GM18519 (cell line): ENCODE data around the gene LSAMP.

Experiments used
- ATAC-seq: cut with Tn5 transposase; IDR thresholded peaks from one replicate; pipeline ENCODE4 v1.9.1; 2021; ENCODE audit warnings: mild to moderate bottlenecking, moderate library complexity; ENCODE audit not compliant: unreplicated experiment, low FRiP score

The LSAMP gene

DNA sequence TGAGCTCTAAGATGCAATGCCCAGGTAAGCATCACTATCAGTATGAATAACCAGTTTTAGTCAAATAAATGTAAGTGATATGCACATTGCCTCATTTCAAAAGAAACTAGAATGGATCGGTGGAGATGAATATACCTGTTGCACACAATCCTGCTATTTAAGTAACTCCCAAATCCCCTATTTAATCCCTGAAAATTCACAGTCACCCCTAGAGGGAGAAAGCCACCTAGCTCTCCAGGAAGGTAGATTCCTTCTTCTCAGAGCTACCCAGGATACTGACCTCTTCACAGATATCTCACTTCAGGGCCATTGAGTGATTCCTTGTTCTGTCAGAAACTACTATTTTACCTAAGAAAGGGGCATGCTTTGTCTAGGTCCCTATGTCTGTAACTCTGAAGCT is 11.7 kb downstream of the LSAMP start:
- no peak for ATAC-seq

DNA sequence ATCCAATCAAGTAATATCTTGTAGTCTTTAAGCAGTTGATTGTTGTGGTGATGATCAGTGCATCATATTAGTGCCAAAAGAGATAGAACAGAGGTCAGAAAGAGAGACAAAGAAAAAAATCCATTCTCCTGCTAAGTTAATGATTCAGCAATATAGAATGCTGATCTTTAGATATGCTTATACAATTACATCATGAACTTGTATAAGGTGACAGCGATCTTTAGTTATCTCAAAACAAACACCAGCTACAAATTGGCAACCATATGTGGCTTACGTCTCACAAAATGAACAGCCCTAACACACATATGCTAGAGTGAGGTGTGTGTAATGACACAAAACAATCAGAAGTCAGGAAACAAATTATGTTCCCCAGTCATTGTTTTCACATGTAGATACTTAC is 12.5 kb downstream of the LSAMP start:
- ATAC-seq: no peak

DNA sequence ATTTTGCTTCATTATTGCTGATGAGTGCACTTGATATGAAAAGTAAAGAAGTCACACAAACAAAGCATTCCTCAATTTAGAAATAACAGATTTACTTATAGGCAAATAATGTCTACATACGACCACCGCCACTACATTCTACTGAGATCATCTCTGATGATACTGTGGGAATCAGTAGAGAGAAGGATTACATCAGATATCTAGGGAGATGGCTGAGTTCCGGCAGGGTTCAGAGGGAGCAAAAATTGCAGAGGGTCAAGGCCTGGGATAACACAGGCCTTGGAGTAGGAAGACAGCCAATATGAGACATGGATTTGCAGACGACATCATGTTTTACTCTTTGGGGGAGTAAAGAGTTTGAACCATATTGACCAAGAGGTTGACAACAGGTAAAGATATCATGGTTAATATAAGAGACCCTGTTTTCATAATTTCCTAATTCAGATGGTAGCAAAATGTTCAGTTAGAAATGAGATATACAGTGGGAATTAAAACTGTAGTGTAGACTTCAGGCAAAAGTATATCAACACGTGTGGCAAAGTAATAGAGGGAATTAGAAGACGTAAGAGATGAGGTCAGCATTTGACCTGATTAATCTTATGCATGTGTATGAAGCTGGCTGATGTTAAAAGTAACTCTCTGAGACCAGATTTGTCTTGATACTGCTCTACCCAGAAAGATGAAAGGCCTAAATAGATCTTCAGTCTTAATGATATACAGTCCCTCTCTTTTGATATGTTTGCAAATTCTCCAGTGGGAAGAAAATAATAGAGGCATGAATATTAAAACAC is 15.6 kb downstream of the LSAMP start:
- no peak for ATAC-seq

DNA sequence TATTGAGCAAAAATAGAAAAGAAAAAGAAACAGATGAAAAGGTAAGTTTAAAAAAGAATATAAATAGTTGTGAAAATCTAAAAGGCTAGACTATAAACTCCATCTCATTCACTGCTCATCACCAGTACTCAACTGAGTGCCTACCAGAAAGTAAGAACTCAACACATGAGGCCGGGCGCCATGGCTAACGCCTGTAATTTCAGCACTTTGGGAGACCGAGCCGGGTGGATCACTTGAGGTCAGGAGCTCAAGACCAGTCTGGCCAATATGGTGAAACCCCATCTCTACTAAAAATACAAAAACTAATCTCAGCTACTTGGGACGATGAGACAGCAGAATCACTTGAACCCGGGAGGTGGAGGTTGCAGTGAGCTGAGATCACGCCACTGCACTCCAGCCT is 19.3 kb downstream of the LSAMP start:
- ATAC-seq: no peak

DNA sequence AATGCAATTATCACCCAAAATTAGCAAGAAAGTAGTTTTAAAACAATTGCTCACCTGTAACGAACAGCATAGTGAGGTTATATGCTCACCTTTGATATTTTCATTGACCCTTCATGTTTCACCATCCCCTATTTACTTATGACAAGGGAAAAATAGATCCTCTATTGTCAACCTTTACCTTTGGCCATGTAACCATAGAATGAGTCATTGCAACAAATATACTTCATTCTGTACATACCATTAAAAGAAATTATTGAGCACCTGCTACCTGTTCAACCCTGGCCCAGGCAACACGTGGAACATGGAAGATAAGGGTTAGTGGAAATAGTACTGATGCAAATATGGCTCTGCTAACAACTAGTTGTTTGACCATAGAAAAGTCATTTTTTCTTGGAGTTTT is 20.2 kb downstream of the LSAMP start:
- no peak for ATAC-seq

DNA sequence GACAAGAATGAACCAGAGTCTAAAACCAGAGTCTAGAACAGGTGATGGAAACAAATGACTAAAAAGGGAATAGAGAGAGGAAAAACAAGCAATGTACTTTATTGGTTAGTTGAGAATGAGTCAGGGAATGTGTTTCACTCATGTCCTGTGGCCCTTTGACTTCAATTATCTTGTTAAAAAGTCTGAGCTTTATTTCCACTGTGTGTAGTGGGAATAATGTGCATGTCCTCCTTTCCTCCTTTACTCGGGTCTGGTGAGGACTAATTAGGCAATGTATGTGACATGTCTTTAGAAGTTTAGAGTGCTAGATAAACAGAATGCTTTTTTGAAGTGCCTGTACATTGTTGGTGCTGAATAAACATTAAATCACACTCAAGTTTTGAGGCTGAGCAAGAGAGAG is 21.3 kb downstream of the LSAMP start:
- ATAC-seq: no peak

DNA sequence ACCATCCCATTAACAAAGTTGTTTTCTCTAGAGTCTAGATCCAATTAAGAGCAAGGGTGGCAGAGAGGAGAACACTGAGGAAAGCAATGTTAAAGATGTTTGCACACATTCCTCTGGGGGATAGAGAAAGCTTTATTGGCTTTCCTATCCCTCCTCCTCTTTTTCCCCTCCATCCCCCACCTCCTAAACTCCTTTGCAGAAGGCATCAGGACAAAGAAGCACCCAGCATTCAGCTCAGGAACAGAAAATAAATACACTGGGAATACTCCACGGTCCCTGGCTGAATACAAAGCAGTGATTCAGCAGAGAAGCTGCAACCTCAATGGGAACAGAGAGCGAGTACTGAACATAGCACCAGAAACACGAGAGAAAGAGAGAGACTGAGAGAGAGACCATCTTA is 21.9 kb downstream of the LSAMP start:
- no peak for ATAC-seq

DNA sequence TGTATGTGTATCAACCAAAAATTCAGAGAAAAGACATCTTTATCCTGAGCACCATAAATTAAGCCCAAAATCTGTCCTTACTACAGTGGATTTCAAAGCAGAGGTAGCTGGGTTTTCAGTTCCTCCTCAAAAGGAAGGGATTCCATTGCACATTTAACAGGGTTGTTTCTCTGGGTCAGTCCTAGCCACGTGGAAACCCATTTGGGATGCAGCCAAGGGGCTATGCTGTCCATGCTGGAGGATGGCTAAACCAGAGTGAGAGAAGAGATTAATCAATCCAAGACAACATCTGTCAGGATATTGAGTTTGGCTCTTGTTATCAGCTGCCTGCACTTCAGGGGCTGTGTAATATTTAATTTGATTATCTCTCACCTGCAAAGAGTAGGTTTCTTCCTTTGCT is 28.1 kb downstream of the LSAMP start:
- ATAC-seq: no peak

DNA sequence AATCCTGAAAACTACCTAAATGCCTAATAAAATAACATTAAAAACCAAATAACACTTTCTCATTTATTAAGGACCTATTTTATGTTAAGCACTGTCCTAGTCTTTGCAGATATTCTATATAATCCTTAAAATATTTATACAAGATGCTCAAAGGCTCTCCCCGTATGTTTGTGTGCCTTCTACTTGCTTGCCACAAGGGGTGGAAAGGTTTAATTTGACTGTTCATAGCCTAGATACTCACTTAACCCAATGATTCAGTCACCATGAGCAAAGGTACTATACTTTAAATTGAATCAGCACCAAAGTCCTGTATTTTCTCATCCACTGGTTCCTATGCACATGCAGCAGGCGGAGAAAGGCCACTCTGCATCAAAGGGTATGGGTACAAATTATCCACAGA is 32.0 kb downstream of the LSAMP start:
- ATAC-seq: no peak

DNA sequence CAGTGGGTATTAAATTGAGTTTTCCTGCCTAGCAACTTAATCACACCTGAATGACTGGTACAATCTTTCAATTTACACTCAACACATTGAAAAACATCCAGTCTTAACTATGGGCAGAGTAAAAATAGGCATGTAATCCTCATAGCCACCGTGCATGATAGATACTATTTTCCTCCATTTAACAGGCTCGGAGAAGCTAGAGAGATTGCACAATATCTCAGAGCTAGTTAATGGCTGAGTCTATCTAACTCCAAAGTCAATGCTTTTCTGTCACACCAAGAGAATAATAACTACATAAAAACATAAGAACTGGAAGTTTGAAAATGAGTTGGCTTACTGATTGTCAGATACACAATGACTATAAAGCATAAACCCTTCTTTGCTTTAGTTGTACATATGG is 36.8 kb downstream of the LSAMP start:
- ATAC-seq: no peak

DNA sequence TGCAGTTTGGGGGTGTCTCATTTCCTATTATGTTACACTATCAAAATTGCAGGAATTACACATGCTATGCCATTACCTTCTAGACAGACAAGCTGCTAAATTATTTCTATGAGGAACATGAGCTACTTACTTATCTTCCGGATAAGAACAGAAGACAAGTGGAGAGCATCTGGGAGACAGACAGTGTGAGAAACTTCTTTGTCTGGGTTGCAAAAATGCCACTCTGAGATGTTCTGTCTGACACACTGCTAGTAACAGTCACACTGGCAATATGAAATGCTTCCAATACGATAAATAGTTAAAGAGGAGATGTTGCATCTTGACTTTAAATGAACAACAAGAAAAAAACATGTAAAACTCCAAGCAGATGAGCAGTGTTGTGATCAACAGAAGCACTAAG is 40.1 kb downstream of the LSAMP start:
- no peak for ATAC-seq

DNA sequence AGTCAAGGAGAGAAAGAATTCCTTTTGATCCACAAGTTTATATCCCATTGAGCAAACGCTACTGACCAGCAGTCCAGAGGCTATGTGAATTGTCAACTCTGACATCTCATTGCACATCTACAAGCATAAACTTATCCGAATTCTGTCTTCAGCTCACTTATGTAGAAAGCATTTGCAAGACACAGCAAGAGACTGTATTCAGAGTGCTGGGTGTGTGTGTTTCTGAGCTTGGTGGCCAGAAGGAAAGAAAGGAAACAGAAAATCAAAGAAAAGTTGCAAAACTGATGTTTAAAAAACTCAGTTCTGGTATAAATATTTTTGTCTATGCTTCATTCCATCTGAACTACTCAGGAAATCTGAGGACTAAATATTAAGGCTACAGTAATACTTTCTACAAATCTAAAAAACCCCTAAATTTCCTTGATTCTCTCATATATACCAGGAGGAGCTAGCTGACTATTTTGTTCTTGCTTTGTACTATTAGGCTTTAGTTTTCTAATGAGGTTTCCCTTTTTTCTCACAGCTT is 45.5 kb downstream of the LSAMP start:
- ATAC-seq: no peak

DNA sequence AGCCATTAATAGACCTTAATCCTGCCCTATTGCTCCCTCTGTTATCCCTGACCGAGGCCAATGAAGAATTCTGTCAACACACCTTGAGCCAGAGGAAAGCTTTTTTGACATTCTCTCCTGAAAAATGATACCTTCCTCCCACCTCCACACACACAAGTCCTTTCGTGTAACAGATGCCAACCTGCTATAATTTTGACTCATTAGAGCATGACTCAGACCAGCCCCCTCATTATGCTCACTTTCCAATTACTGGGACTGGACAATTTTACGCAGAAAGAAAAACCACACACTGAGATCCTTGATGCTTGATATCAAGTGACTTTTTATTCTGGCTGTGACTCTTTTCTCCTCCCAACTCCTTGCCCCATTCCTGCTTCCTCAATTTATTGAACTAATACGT is 50.9 kb downstream of the LSAMP start:
- no peak for ATAC-seq

DNA sequence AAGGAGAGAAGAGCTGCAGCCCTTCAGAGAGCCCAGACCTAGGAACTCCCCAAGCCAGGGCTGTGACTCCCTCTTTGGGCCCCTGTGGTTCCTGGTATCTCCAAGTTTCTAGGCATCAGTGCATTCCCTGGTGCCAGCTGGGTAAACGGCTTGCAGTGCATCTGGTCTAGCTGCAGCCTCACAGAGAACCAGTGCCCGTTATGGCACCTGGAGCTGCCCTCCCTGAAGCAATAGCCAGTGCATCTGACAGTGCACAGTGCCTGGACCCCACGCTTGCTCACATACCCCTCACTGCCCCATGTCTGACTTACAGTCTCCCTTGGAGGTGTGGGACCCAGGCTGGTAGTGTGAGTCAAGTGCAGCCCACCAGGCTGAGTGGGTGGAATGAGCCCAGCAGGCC is 52.1 kb downstream of the LSAMP start:
- ATAC-seq: no peak

DNA sequence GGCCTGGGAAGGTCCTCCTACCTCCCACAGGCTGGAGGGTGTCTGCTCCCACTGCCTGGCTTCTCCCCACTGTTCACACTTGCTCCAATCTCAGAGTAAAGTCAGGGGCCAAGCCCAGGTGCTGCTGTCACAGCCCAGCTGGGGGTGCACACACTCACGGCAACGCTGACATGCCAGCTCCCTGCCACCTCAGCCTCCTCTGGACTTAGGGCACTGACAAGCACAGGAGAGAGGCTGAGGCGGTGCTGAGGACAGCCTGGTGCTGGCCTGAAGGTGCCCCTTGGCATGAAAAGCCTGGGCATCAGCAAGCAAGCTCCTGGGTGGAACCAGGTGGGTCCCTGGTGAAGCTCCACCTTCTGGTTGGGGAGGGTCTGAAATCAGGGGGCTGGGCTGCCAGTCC is 53.0 kb downstream of the LSAMP start:
- ATAC-seq: no peak

DNA sequence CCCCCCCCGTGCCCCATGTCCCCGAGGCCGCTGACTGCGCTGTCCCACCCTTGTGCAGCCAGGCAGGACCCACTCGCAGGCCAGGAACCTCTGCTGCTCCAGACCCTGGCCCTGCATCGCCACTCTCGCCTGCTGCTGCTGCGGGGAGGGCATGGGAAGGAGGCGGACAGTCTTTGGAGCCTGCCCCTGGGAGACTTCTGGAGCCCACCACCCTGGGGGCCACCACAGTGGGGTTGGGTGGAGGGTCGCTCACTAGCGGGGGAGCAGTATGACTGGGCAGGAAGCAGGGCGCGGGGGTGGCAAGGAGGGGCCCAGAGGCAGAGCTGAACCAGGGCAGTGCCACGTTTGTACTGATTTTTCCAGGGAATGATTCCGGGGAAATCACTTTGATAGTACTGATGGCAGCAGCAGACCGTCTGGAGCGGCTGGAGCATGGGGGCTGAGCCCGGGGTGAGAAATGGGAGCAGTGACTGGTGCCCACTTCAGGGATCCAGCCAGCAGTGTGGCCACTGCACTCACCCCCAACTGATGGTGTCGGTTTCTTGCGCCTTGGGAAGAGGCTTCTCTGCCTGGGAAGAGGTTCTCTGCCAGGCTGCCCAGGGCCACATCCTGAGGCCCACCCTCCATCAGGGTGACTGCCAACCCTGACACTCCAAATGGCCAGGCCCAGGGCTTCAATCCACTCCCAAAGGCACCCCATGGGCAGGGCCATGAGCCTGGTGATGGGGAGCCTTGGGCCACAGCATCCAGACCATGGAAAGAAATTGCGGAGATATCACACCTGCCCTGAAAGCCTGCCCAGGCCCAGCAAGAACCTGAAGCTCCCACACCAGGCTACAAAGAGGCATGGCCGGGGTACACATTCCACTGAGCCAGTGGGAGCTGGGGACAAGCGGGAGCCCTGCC is 53.7 kb downstream of the LSAMP start:
- no peak for ATAC-seq

DNA sequence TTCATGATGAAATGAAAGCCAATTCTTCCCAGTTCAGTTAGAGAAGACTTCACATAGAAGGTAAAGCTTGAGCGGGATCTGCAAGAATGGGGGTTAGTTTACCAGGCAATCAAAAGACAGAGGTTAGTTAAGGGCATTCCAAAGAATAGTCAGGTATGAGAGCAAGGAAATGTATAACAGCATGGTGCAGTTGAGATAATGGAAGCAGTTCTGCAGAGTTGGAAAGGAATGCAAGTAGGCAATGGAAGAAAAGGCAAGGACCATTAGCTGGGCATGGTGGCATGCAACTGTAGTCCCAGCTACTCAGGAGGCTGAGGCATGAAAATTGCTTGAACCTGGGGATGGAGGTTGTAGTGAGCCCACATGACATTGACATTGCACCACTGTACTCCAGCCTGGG is 55.0 kb downstream of the LSAMP start:
- ATAC-seq: no peak

DNA sequence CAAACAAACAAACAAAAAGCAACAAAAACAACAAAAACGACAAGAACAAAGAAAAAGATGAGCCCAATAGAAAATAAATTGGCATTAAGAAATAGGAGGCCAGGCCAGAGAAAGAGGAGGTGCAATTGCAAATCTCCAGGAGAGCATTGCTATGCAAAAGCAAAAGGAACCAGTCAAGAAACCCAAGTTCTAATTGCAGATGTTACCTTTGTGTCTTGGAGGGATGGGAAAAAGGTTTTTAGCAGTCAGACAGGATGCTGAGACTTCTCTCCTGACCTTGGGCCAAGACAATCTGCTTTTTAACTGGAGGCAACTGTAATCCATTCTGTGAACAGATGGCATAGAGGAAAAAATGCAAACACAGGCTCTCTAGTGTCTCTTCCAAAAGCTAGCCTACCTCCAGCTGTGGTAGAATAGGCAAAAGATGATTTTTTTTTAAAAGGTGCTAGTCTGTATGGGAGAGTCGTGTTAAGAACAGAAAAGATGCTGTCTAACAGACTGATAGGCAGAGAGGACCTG is 56.4 kb downstream of the LSAMP start:
- ATAC-seq: no peak

DNA sequence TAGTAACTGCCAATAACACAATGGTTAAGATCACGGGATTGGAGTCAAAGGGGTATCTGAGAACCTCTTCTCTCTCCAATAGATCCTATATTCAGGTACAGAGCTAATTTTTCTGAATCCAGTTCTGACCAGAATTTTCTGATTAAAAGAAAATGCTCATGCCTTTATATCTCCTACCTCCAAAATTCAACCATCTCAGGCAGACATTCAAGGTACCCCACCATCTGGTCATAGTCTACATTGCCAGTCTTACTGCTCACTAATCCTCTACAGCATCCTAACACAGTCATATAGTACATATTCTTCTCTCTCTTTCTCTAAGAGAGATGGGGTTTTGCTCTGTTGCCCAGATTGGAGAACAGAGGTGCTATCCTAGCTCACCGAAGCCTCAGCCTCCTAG is 59.1 kb downstream of the LSAMP start:
- ATAC-seq: no peak

DNA sequence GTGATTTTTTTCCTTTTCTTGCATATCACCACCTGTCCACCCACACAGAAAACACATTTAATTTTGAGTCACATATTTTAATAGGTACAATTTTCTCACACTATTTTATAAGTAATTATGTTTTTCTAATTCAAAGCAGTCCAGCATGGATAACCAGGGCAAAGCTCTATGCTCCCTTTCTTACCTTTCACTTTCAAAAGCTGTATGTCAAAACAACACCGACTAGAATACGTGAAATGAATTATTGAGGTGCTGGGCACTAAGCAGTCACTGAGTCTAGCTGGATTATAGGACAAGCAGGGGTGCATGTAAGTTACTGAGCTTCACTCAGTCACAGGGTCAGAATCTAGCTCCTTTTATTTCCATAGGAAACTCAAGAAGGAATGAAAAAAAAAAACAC is 60.6 kb downstream of the LSAMP start:
- no peak for ATAC-seq

DNA sequence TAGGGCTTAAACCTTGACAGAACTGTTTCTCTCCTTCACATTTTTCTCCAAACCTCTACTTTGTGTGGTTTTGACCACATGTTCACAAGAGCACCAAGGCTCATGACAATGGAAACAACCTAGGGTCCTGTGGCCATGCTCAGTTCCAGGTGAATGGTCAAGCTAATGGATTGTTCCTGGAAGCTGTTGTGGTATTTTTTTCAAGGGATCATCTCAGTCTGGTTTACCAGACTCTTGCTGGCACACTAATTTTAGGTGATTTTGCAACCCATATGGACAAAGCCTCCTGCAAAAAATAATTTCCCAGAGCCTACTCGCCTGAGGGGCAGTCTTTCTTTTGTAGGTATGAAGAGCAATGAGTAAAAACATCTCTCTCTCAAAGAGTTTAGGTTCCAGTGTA is 67.2 kb downstream of the LSAMP start:
- ATAC-seq: no peak
